SK-N-SH treated with all-trans-retinoic acid at 6 μM for 48 hours (cell line): ENCODE results near the gene PCSK5.

ENCODE experiments used
- ATAC-seq: fragments of 200-7000 bp; cut with Tn5 transposase; 3 replicates; pipeline ENCODE4 v1.9.1; 2020; ENCODE audit warnings: mild to moderate bottlenecking, moderate library complexity
- CSDC2 ChIP-seq: fragments of 250-450 bp; sonication (Bioruptor Pico); IDR thresholded peaks from 2 replicates; pipeline ENCODE4 v1.5.0; 2020; ENCODE audit warnings: mild to moderate bottlenecking, moderate library complexity
- ESRRG ChIP-seq: fragments of 250-450 bp; sonication (Bioruptor Pico); IDR thresholded peaks from 2 replicates; pipeline ENCODE4 v1.6.1; 2021; ENCODE audit warnings: mild to moderate bottlenecking
- GLIS3 ChIP-seq: fragments of 250-450 bp; sonication (Bioruptor Pico); IDR thresholded peaks from 2 replicates; pipeline ENCODE4 v1.5.0; 2020; ENCODE audit warnings: mild to moderate bottlenecking, moderate library complexity
- ISL1 ChIP-seq: fragments of 250-450 bp; sonication (Bioruptor Pico); IDR thresholded peaks from 2 replicates; pipeline ENCODE4 v2.1.2; 2022; ENCODE audit warnings: mild to moderate bottlenecking, moderate library complexity
- OSR1 ChIP-seq: fragments of 250-450 bp; sonication (Bioruptor Pico); IDR thresholded peaks from 2 replicates; pipeline ENCODE4 v1.8.0; 2022; ENCODE audit warnings: moderate library complexity, mild to moderate bottlenecking, inconsistent platforms
- PPARA ChIP-seq: fragments of 250-450 bp; sonication (Bioruptor Pico); IDR thresholded peaks from 2 replicates; pipeline ENCODE4 v1.5.0; 2020; ENCODE audit warnings: mild to moderate bottlenecking, borderline replicate concordance
- RARB ChIP-seq: fragments of 250-450 bp; sonication (Bioruptor Pico); IDR thresholded peaks from 2 replicates; pipeline ENCODE4 v1.8.0; 2021; ENCODE audit warnings: mild to moderate bottlenecking, moderate library complexity
- SNAI2 ChIP-seq: fragments of 250-450 bp; sonication (Bioruptor Pico); IDR thresholded peaks from 2 replicates; pipeline ENCODE4 v1.5.0; 2020; ENCODE audit warnings: mild to moderate bottlenecking, moderate library complexity
- TCF4 ChIP-seq: fragments of 250-450 bp; sonication (Bioruptor Pico); IDR thresholded peaks from 2 replicates; pipeline ENCODE4 v1.8.0; 2021; ENCODE audit warnings: mild to moderate bottlenecking, moderate library complexity, borderline replicate concordance
- ZC3H10 ChIP-seq: fragments of 250-450 bp; sonication (Bioruptor Pico); IDR thresholded peaks from 2 replicates; pipeline ENCODE4 v1.5.1; 2021; ENCODE audit warnings: mild to moderate bottlenecking, moderate library complexity
- ZFP3 ChIP-seq: fragments of 250-450 bp; sonication (Bioruptor Pico); IDR thresholded peaks from 2 replicates; pipeline ENCODE4 v1.5.0; 2020; ENCODE audit warnings: mild to moderate bottlenecking, moderate library complexity
- ZFP30 ChIP-seq: fragments of 450-650 bp; formaldehyde crosslinking; IDR thresholded peaks from 2 replicates; pipeline ENCODE4 v1.5.0; 2022; ENCODE audit warnings: mild to moderate bottlenecking, moderate library complexity
- ZNF565 ChIP-seq: fragments of 450-650 bp; formaldehyde crosslinking; conservative IDR thresholded peaks from 2 replicates; pipeline ENCODE4 v1.5.0; 2020; ENCODE audit warnings: low read depth, mild to moderate bottlenecking, moderate library complexity
- ZNF70 ChIP-seq: fragments of 450-650 bp; formaldehyde crosslinking; IDR thresholded peaks from 2 replicates; pipeline ENCODE4 v1.5.0; 2020; ENCODE audit warnings: mild to moderate bottlenecking, moderate library complexity
- ZNF8 ChIP-seq: fragments of 450-650 bp; formaldehyde crosslinking; IDR thresholded peaks from 2 replicates; pipeline ENCODE4 v1.5.0; 2020; ENCODE audit warnings: mild to moderate bottlenecking, moderate library complexity
- TF ChIP-seq, protein P1 (sequence below): fragments of 250-450 bp; sonication (Bioruptor Pico); IDR thresholded peaks from 2 replicates; pipeline ENCODE4 v1.8.0; 2021; ENCODE audit warnings: low read depth, mild to moderate bottlenecking, moderate library complexity, borderline replicate concordance
- TF ChIP-seq, protein P2 (sequence below): fragments of 250-450 bp; sonication (Bioruptor Pico); IDR thresholded peaks from 2 replicates; pipeline ENCODE4 v1.5.1; 2020; ENCODE audit warnings: low read depth, mild to moderate bottlenecking, moderate library complexity
- TF ChIP-seq, protein P3 (sequence below): fragments of 250-450 bp; sonication (Bioruptor Pico); IDR thresholded peaks from 2 replicates; pipeline ENCODE4 v1.5.0; 2020; ENCODE audit warnings: mild to moderate bottlenecking, moderate library complexity
- TF ChIP-seq, protein P4 (sequence below): fragments of 250-450 bp; sonication (Bioruptor Pico); IDR thresholded peaks from 2 replicates; pipeline ENCODE4 v1.5.1; 2021; ENCODE audit warnings: mild to moderate bottlenecking, moderate library complexity

PCSK5 gene

DNA sequence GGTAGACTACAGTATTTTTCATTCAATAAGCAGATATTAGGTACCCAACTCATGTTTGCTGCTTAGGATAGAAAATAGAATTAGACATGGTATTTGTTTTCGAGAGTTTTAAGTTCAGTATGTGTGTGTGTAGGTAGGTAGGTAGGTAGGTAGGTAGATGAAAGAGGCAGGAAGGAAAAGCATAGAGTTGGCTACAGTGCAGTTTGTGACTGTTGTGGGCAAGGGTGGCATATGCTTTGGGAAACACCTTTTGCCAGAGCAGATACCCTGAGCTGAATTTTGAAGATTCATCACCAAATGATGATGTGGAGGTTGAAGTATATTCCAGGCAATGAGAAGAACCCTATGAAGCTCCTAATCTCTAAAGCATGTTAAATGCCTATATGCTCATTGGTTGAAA is 20.0 kb upstream of the PCSK5 start (continued):
- TF ChIP-seq ZNF565 = no peak
- no peak for TF ChIP-seq ZNF70 (CRISPR knock-in tag)
- TF ChIP-seq OSR1 = no peak
- TF ChIP-seq RARB = no peak
- no peak for TF ChIP-seq CSDC2
- TF ChIP-seq ZFP3 (CRISPR knock-in tag) = no peak
- TF ChIP-seq GLIS3 (CRISPR knock-in tag) = no peak
- TF ChIP-seq ISL1 (CRISPR knock-in tag) = no peak
- TF ChIP-seq ZC3H10 (CRISPR knock-in tag) = no peak
- TF ChIP-seq PPARA (CRISPR knock-in tag) = no peak

DNA sequence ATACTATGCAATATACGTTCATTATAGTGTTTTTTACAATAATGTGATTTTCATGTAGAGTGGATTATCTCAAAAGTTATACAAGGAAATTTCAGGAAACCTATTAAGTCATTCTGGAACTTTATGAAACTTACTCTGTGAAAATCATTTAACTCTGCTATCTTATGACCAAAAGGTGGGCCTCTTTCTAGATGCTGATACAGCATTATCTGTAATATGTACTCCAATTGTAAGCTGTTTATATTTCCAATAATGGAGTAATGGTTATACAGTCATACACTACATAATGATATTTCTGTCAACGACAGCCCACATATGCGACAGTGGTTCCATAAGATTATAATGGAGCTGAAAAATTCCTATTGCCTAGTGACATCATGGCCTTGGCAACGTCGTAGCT is 18.8 kb upstream of the PCSK5 start:
- TF ChIP-seq, protein P1, sequence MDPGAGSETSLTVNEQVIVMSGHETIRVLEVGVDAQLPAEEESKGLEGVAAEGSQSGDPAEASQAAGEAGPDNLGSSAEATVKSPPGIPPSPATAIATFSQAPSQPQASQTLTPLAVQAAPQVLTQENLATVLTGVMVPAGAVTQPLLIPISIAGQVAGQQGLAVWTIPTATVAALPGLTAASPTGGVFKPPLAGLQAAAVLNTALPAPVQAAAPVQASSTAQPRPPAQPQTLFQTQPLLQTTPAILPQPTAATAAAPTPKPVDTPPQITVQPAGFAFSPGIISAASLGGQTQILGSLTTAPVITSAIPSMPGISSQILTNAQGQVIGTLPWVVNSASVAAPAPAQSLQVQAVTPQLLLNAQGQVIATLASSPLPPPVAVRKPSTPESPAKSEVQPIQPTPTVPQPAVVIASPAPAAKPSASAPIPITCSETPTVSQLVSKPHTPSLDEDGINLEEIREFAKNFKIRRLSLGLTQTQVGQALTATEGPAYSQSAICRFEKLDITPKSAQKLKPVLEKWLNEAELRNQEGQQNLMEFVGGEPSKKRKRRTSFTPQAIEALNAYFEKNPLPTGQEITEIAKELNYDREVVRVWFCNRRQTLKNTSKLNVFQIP (CRISPR knock-in tag) = no peak
- TF ChIP-seq, protein P2, sequence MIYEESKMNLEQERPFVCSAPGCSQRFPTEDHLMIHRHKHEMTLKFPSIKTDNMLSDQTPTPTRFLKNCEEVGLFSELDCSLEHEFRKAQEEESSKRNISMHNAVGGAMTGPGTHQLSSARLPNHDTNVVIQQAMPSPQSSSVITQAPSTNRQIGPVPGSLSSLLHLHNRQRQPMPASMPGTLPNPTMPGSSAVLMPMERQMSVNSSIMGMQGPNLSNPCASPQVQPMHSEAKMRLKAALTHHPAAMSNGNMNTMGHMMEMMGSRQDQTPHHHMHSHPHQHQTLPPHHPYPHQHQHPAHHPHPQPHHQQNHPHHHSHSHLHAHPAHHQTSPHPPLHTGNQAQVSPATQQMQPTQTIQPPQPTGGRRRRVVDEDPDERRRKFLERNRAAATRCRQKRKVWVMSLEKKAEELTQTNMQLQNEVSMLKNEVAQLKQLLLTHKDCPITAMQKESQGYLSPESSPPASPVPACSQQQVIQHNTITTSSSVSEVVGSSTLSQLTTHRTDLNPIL (CRISPR knock-in tag) = no peak
- no peak for TF ChIP-seq RARB
- no peak for ATAC-seq

DNA sequence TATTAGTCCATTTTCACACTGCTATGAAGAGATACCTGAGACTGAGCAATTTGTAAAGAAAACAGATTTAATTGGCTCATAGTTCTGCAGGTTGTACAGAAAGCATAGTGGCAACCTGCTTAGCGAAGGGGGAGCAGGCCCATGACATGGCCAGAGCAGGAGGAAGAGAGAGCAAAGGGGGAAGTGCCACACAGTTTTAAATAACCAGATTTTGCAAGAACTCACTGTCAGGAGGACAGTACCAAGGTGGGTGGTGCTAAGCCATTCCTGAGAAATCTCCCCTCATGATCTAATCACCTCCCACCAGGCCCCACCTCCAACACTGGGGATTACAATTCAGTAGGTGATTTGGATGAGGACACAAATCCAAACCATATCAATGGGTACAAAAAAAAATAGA is 16.8 kb upstream of the PCSK5 start:
- TF ChIP-seq GLIS3 (CRISPR knock-in tag) (no peak), ZFP30 (no peak), ESRRG (CRISPR knock-in tag) (no peak), ZNF70 (CRISPR knock-in tag) (no peak), ZNF565 (no peak), ZNF8 (CRISPR knock-in tag) (no peak), TCF4 (CRISPR knock-in tag) (no peak), SNAI2 (CRISPR knock-in tag) (no peak), PPARA (CRISPR knock-in tag) (no peak)
- TF ChIP-seq, protein P2 (CRISPR knock-in tag) = no peak
- TF ChIP-seq, protein P3, sequence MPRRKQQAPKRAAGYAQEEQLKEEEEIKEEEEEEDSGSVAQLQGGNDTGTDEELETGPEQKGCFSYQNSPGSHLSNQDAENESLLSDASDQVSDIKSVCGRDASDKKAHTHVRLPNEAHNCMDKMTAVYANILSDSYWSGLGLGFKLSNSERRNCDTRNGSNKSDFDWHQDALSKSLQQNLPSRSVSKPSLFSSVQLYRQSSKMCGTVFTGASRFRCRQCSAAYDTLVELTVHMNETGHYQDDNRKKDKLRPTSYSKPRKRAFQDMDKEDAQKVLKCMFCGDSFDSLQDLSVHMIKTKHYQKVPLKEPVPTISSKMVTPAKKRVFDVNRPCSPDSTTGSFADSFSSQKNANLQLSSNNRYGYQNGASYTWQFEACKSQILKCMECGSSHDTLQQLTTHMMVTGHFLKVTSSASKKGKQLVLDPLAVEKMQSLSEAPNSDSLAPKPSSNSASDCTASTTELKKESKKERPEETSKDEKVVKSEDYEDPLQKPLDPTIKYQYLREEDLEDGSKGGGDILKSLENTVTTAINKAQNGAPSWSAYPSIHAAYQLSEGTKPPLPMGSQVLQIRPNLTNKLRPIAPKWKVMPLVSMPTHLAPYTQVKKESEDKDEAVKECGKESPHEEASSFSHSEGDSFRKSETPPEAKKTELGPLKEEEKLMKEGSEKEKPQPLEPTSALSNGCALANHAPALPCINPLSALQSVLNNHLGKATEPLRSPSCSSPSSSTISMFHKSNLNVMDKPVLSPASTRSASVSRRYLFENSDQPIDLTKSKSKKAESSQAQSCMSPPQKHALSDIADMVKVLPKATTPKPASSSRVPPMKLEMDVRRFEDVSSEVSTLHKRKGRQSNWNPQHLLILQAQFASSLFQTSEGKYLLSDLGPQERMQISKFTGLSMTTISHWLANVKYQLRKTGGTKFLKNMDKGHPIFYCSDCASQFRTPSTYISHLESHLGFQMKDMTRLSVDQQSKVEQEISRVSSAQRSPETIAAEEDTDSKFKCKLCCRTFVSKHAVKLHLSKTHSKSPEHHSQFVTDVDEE (CRISPR knock-in tag) = no peak
- TF ChIP-seq, protein P4, sequence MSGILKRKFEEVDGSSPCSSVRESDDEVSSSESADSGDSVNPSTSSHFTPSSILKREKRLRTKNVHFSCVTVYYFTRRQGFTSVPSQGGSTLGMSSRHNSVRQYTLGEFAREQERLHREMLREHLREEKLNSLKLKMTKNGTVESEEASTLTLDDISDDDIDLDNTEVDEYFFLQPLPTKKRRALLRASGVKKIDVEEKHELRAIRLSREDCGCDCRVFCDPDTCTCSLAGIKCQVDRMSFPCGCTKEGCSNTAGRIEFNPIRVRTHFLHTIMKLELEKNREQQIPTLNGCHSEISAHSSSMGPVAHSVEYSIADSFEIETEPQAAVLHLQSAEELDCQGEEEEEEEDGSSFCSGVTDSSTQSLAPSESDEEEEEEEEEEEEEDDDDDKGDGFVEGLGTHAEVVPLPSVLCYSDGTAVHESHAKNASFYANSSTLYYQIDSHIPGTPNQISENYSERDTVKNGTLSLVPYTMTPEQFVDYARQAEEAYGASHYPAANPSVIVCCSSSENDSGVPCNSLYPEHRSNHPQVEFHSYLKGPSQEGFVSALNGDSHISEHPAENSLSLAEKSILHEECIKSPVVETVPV (CRISPR knock-in tag) = no peak
- TF ChIP-seq, protein P1 (CRISPR knock-in tag) = no peak

More for the DNA sequence above, 16.8 kb upstream of the PCSK5 start:
- no peak for ATAC-seq
